Transverse colon (tissue), 4 donors: ENCODE results near the gene DACT2.

Experiments
- CTCF ChIP-seq, 5 experiments: fragments of 200-600 bp in 3 of 5; fragments of 450-650 bp in 2 of 5; sonication (generic) in 3 of 5; IDR thresholded peaks; 1 replicate in 2 of 5; 2 replicates in 3 of 5; pipeline ENCODE4 v1.5.1; 2016 to 2017; ENCODE audit warnings: antibody characterized with exemption in 5 of 5, inconsistent platforms in 3 of 5, mild to moderate bottlenecking in 2 of 5, moderate library complexity in 1 of 5
- EP300 ChIP-seq: sonication (generic); formaldehyde crosslinking; IDR thresholded peaks from one replicate; pipeline ENCODE4 v1.6.1; 2017; ENCODE audit warnings: antibody characterized with exemption, low read depth
- POLR2A ChIP-seq: fragments of 450-650 bp; IDR thresholded peaks from one replicate; pipeline ENCODE4 v1.6.1; 2016; ENCODE audit warnings: antibody characterized with exemption, mild to moderate bottlenecking, moderate library complexity
- POLR2AphosphoS5 ChIP-seq, 3 donors: sonication (generic); formaldehyde crosslinking; IDR thresholded peaks; one replicate each; pipeline ENCODE4 v1.6.1; 2016; ENCODE audit warnings: antibody characterized with exemption in 3 of 3

- TF ChIP-seq CTCF (IDR thresholded peaks at IDR 0.05) (no peak), POLR2AphosphoS5 (IDR thresholded peaks at IDR 0.05) (no peak), POLR2A (no peak), EP300 (no peak)
Measured at GRCh38 chr6:168353041-168353440, 33.5 kb upstream of the DACT2 start.
